Adrenal gland (tissue), 12 donors: ENCODE results near the gene HMCN2. TPM values are rescaled to one million over a fixed set of nuclear protein-coding genes. Genes with fewer than 3 reads are reported as not detected.

ENCODE experiments used
- DNase-seq, 7 donors: peaks; one replicate each; pipeline ENCODE4 v3.0.0-alpha.2; 2019 to 2020
- H3K27ac ChIP-seq, 5 donors: fragments of 200-600 bp; sonication (generic) in 4 of 5; 1 replicate in 3 of 5; 2 replicates in 2 of 5; pipeline versions ENCODE4 v1.5.1 to v1.8.0; 2016 to 2020; ENCODE audit warnings: mild to moderate bottlenecking in 1 of 5
- H3K27me3 ChIP-seq: fragments of 200-600 bp; 2 replicates; pipeline ENCODE4 v1.8.0; 2021
- H3K36me3 ChIP-seq, 2 donors: fragments of 200-600 bp; replicated peaks in 1 of 2; 1 replicate in 1 of 2; 2 replicates in 1 of 2; pipeline versions ENCODE4 v1.5.1 to v1.8.0; 2018 to 2022
- H3K4me1 ChIP-seq, 2 donors: fragments of 200-600 bp; replicated peaks in 1 of 2; 1 replicate in 1 of 2; 2 replicates in 1 of 2; pipeline versions ENCODE4 v1.5.1 to v1.8.0; 2018 to 2021
- H3K4me3 ChIP-seq, 4 donors: fragments of 200-600 bp; sonication (generic) in 3 of 4; one replicate each; pipeline ENCODE4 v1.5.1; 2016 to 2018
- H3K9me3 ChIP-seq, 3 donors: fragments of 200-600 bp; sonication (generic) in 1 of 3; replicated peaks in 1 of 3; 1 replicate in 2 of 3; 2 replicates in 1 of 3; pipeline versions ENCODE4 v1.5.1 to v1.8.0; 2016 to 2021
- CTCF ChIP-seq, 6 experiments: fragments of 450-650 bp in 4 of 6; fragments of 200-600 bp in 2 of 6; sonication (generic) in 1 of 6; IDR thresholded peaks; 1 replicate in 5 of 6; 2 replicates in 1 of 6; pipeline versions ENCODE4 v1.5.1 to v1.8.0; 2016 to 2021; ENCODE audit warnings: antibody characterized with exemption in 6 of 6, mild to moderate bottlenecking in 2 of 6, moderate library complexity in 1 of 6
- POLR2A ChIP-seq, 2 donors: fragments of 450-650 bp; IDR thresholded peaks; one replicate each; pipeline ENCODE4 v1.6.1; 2017; ENCODE audit warnings: antibody characterized with exemption in 2 of 2, mild to moderate bottlenecking in 2 of 2, moderate library complexity in 1 of 2
- WGBS, 4 donors: extraction: QIAGEN DNeasy Blood & Tissue Kit in 2 of 4; methylation state at CpG; one replicate each; pipeline versions ENCODE4 v1.1.5 to v1.1.7; 2013 to 2017; 5-methylcytosine and 5-hydroxymethylcytosine counted together
- intact Hi-C, 2 donors: fragments of 100-400 bp; cut with DNase I; formaldehyde crosslinking; loops; one replicate each; pipeline versions ENCODE4 v1.14.1 to v1.15.0; 2022 to 2023
- polyA plus RNA-seq, 3 donors: library from polyadenylated mRNA; stranded (reverse); fragments of 200-250 nt in 2 of 3; fragments of 350-450 nt in 1 of 3; fragmentation: Illumina TruSeq in 1 of 3; extraction: RNeasy Lipid Tissue Mini Kit (QIAGEN cat#74804) in 1 of 3; gene quantifications; one replicate each; pipeline ENCODE4 v1.2.3, GENCODE V29; 2013 to 2014
- total RNA-seq, 9 donors: library from RNA; depleted of rRNA in 4 of 9; stranded (reverse); fragments of >200 nt in 4 of 9; fragments of 120-200 nt in 1 of 9; fragmentation: NEBNext Ultra II Directional in 1 of 9; extraction: Animal tissue kit (Norgen Biotek cat#: 25700) in 1 of 9; gene quantifications; one replicate each; pipeline versions ENCODE4 v1.1.0 to v1.2.4, GENCODE V29; 2013 to 2023
- donor health status: healthy with polysubstance abuse.
- donor health status: Bipolar disorder and iron deficiency.
- donor health status: DM: yes; HTN: yes; CAD: no.
- donor health status: DM: no; HTN: no; CAD: no.
- donor health status: DM: no; HTN: no; CAD: no.
- donor health status: DM: yes; HTN: yes; CAD: no.

Gene HMCN2
- total and polyA plus RNA-seq, 12 donors: 0.05 to 25.8 (median 0.42) TPM; not detected in 1

DNA sequence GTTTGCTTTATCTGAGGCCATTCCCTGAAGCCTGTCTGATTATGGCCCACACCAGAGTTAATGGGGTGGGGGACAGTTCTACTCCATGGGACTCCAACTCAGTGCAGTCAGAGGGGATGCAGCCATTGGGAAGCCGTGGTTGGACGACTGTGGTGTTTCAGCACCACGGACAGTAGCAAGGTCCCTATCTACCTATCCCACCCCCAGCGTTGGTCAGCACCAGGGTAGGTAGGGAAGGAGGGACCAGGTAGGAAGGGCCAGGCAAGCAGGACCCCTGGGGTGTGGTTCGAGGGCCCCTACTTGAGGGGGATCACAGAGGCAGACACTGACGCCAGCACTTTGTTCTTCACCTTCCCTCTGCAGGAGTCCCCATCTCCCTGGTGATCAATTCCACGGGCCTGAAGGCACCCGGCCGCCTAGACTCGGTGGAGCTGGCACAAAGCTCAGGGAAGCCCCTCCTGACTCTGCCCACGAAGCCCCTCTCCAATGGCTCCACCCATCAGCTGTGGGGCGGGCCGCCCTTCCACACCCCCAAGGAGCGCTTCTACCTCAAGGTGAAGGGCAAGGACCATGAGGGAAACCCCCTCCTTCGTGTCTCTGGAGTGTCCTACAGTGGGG is 33.2 kb downstream of the HMCN2 start:
- Histone ChIP-seq H3K27ac (no peak overlapping the region), H3K4me1 (no peaks in the 10 kb centered on the region)
- no peak for DNase-seq

DNA sequence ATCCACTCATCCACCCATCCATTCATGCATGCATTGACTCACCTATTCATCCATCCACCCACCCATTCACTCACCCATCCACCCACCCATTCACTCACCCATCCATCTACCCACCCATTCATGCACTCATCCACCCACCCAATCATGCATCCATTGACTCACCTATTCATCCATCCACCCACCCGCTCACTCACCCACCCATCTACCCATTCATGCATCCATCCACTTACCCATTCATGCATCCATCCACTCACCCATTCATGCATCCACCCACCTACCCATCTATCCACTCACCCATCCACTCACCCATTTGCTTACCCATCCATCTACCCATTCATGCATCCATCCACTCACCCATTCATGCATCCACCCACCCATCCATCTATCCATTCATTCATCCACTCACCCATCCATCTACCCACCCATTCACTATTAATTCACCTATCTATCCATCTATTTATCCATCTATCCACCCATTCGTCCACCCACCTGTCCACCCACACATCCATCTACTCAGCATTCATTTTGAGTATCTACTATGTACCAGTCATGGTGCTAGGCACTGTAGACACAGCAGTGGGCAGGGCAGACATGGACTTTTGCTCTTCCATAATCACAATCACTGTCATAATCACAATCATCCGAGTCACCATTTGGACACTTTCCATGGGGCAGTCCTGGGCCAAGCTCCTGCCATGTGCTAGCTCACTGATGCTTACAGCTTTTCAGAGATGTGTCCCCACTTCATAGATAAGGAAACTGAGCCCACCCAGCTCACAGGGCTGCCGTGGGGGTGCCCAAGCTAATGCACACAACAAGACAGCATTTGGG is 34.4 kb downstream of the HMCN2 start:
- no peaks in the 10 kb centered on the region for H3K36me3 ChIP-seq
- H3K27ac ChIP-seq: no peak overlapping the region
- WGBS, 4 donors: 49 to 70% (median 58%) methylated on average over 3 to 4 of the region's 4 CpGs
- no peak for TF ChIP-seq POLR2A (IDR thresholded peaks at IDR 0.05)
- TF ChIP-seq CTCF (IDR thresholded peaks at IDR 0.05): no peak
- intact Hi-C loops: no loop called here
- no peak for DNase-seq
- no peaks in the 10 kb centered on the region for H3K4me1 ChIP-seq
- H3K9me3 ChIP-seq: no peaks in the 10 kb centered on the region
- H3K4me3 ChIP-seq: no peak overlapping the region
- no peaks in the 10 kb centered on the region for H3K27me3 ChIP-seq

More for the DNA sequence above, 33.2 kb downstream of the HMCN2 start:
- no peak for TF ChIP-seq CTCF (IDR thresholded peaks at IDR 0.05)
- no peak for TF ChIP-seq POLR2A (IDR thresholded peaks at IDR 0.05)
- 29 to 59% (median 51%) methylated on average over 6 to 15 of the region's 15 CpGs for WGBS, 4 donors
- H3K27me3 ChIP-seq: no peaks in the 10 kb centered on the region
- no peaks in the 10 kb centered on the region for H3K36me3 ChIP-seq
- H3K4me3 ChIP-seq: no peak overlapping the region
- no peaks in the 10 kb centered on the region for H3K9me3 ChIP-seq
- intact Hi-C loops: no loop called here

GRCh38 chr9:130300739-130301138 is 35.2 kb downstream of the HMCN2 start:
- H3K9me3 ChIP-seq: no peaks in the 10 kb centered on the region
- intact Hi-C loops: no loop called here
- 58 to 88% (median 75%) methylated on average over 2 to 5 of the region's 5 CpGs for WGBS, 4 donors
- no peaks in the 10 kb centered on the region for H3K36me3 ChIP-seq
- DNase-seq: no peak
- no peak for TF ChIP-seq POLR2A (IDR thresholded peaks at IDR 0.05)
- TF ChIP-seq CTCF (IDR thresholded peaks at IDR 0.05): no peak
- H3K4me3 ChIP-seq: no peak overlapping the region
- H3K27me3 ChIP-seq: no peaks in the 10 kb centered on the region
- H3K4me1 ChIP-seq: no peaks in the 10 kb centered on the region
- no peak overlapping the region for H3K27ac ChIP-seq

DNA sequence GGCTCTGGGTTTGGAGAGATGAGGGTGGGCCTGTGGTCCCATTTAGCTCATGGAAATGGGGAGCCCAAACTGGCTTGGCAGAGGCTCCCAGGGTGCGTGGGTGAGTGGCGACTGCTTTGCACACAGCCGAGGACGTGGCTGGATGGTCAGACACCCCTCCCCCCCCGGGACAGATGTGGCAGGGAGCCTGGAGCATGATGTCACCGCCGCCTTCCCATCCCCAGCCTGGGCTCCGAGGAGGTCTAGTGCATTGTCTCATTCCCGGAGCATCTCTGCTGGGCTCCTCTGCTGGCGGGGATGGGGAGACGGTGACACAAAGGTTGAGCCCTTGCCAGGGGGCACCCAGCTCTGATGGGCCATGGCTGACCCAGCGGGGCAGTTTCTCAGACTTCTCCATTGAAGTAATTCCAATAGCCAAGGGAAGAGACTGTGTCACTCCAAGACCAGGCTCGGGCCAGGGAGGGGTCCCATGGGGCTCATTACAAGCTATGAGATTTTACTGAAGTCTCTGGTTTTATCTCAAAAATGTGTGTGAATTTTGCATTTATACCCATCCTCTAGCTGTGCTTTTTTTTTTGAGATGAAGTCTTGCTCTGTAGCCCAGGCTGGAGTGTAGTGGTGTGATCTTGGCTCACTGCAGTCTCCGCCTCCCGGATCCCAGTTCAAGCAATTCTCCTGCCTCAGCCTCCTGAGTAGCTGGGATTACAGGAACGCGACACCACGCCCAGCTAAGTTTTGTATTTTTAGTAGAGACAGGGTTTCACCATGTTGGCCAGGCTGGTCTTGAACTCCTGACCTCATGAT is 36.1 kb downstream of the HMCN2 start:
- TF ChIP-seq CTCF (IDR thresholded peaks at IDR 0.05) (no peak), POLR2A (IDR thresholded peaks at IDR 0.05) (no peak)
- H3K27me3 ChIP-seq: no peaks in the 10 kb centered on the region
- H3K9me3 ChIP-seq: no peaks in the 10 kb centered on the region
- WGBS, 4 donors: 63 to 88% (median 68%) methylated on average over 11 to 18 of the region's 18 CpGs
- H3K27ac ChIP-seq: no peak overlapping the region
- intact Hi-C loops: no loop called here
- no peaks in the 10 kb centered on the region for H3K4me1 ChIP-seq
- no peaks in the 10 kb centered on the region for H3K36me3 ChIP-seq
- no peak for DNase-seq
- no peak overlapping the region for H3K4me3 ChIP-seq
